SIG-M5 treated with dmso at 0.1 percent for 504 hours (cell line): ENCODE results near the gene GJB5.

Source experiments
- DNase-seq: peaks from one replicate; lab custom pipeline; 2025; ENCODE audit not compliant: unreplicated experiment; lab: John Stamatoyannopoulos, UW

GJB5 gene

DNA sequence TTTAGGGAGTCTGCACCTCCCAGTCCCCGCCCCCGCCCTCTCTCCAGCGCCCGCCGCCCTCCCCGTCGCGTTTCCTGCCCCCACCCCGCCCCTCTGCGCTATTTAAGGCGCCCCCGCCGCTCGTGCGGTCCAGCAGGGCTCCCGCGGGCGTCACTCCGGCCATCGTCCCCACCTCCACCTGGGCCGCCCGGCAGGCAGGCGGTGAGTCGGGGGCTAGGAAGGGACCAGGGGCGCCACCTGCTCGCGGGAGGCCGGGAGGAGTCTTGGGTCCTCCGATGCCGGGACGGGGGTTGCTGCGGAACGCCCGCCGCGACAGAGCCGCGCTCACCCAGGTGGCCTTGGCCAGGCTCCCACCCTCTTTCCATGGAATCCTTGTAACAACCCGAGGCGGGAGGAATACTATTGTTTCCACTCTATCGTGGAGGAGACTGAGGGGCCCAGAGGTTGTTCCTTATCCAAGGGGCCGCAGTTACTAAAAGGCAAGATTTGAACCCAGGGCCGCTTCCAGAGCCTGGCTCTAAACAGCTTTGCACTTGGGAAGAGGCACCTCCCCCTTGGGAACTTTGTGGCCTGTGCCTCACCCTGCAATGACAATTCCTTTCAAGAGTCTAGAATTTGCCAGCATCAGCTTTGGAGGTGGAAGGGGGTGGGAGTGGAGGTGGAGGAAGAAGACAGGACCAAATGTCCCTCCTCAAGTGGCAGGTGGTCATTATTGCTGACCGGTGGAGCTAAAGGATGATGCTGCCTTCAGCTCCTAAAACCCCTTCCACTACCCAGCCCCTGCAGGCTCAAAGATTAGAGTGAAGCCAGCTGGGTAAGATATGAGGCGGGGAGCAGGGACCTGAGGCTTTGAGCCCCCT lies 38.3 kb downstream of the GJB5 start, which contains the start of gene GJA4:
GJA4 (plus strand) TSS at position 132 of the 860 bp plus-strand sequence. CDS start 1,215 bp downstream, outside the sequence.
- DNase-seq, result no peak

DNA sequence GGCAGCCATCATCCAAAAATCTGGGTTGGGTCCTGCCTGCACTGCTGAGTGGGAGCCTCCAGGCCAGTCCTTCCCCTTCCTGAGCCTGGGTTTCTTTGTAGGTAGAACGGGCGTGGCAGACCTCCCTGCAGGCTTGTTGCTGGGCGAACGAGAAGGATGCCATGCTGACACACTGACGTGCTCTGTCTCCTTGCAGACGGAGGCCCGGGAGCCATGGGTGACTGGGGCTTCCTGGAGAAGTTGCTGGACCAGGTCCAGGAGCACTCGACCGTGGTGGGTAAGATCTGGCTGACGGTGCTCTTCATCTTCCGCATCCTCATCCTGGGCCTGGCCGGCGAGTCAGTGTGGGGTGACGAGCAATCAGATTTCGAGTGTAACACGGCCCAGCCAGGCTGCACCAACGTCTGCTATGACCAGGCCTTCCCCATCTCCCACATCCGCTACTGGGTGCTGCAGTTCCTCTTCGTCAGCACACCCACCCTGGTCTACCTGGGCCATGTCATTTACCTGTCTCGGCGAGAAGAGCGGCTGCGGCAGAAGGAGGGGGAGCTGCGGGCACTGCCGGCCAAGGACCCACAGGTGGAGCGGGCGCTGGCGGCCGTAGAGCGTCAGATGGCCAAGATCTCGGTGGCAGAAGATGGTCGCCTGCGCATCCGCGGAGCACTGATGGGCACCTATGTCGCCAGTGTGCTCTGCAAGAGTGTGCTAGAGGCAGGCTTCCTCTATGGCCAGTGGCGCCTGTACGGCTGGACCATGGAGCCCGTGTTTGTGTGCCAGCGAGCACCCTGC lies 39.3 kb downstream of the GJB5 start:
- DNase-seq, result no peak

DNA sequence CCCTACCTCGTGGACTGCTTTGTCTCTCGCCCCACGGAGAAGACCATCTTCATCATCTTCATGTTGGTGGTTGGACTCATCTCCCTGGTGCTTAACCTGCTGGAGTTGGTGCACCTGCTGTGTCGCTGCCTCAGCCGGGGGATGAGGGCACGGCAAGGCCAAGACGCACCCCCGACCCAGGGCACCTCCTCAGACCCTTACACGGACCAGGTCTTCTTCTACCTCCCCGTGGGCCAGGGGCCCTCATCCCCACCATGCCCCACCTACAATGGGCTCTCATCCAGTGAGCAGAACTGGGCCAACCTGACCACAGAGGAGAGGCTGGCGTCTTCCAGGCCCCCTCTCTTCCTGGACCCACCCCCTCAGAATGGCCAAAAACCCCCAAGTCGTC lies 39.9 kb downstream of the GJB5 start:
- DNase-seq, result no peak

DNA sequence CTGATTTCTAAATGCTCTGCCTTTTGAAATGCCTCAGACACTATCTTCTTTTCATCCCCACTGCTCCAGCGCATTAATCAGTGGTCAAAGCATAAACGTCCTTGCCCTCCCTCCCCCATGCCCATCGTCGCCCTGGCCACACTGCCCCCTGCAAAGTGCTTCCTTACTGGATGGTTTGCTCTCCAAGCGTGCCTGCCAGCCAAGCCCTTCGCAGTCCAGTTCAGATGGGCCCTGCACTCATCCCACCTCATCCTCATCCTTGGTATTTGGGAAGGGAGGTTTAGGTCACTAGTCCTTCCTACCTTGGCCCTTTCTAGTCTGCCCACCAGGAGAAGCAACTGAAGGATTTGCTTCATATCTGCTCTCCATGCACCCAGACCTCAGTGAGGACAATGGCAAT lies 41.1 kb downstream of the GJB5 start:
- DNase-seq, result no peak

DNA sequence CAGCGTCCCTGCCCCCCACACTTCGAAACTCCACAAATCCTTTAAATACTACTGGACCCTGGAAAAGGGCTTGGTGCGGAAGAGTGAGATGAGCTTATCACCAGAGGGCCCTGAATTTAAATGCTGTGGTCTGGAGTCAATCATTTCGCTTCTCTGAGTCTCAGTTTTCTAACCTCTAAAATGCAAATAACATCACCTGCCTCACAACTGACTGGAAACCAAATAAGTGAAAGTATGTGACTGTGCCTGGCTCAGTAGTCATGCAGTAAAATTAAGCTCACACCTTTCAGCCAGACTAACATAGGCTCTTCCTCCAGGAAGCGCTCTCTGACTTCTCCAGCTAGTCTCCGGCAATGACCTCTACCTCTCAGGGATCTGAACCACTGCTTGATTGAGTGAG lies 42.1 kb downstream of the GJB5 start:
- DNase-seq, result no peak

DNA sequence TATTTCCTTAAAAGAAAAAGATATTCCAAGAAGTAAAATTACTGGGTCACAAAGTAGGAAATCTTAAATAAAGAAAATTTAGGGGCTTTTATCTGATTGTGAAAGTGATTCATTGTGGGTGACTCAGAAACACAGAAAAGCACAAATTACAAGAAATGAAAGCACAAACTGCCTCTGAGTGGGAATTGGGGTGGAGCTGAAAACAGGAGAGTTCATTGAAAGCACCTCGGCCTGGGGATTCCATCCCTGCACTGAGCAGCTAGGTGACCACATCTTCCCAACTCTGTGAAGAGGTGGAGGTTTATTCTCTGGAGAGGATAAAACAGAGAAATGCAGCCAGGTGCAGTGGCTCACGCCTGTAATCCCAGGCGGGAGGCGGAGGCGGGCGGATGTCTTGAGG lies 45.4 kb downstream of the GJB5 start:
- DNase-seq, result no peak

DNA sequence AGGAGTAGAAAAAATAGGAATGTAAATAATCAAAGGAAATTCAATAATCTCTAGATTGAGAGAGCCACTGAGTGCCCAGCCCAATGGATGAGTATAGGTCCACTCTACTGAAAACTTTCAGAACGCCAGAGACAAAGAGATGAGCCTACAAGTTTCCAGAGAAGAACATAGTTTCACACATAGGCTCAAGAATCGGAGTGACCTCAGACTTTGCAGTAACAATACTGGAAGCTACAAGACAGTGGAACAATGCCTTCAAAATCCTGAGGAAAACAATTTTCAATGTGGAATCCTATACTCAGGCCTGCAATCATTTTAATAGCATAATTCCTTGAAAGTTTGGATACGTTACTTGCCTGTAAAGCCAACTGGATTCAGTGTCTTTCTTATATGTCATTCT lies 48.9 kb downstream of the GJB5 start:
- DNase-seq, result no peak

DNA sequence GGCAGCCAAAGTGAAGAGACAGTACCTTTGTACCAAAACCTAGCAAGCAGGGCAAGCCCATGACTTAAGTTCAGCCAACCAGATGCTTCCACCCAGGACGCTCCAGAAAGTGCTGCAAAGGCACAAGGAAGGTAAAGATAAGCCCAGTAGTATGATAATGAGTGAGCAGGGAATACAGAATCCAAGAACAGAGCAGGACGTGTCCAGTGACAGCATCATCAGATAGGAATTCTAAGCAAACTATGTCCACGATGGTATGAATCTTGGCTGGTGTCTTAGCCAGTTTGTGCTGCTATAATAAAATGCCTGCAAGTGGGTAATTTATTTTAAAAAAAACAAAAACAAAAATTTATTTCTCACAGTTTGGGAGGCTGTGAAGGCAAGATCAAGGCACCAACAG lies 51.5 kb downstream of the GJB5 start:
- DNase-seq, result no peak
